Erythroblast (primary cell): Measurements from ENCODE around the gene PRRX2.
A peak's percentile ranks its signal among the peaks of the same experiment; 100 is the strongest.

ENCODE experiments used
- DNase-seq, 2 experiments: peaks; one replicate each; lab custom pipeline; 2025; lab: John Stamatoyannopoulos, UW
- GATA1 ChIP-seq: IDR thresholded peaks from 2 replicates; pipeline ENCODE4 v1.6.1; 2011; ENCODE audit warnings: low read depth, mild to moderate bottlenecking, control low read depth, low read length, moderate library complexity
- POLR2A ChIP-seq: IDR thresholded peaks from 2 replicates; pipeline ENCODE4 v1.6.1; 2011; ENCODE audit warnings: mild to moderate bottlenecking, low read length

Gene PRRX2

DNA sequence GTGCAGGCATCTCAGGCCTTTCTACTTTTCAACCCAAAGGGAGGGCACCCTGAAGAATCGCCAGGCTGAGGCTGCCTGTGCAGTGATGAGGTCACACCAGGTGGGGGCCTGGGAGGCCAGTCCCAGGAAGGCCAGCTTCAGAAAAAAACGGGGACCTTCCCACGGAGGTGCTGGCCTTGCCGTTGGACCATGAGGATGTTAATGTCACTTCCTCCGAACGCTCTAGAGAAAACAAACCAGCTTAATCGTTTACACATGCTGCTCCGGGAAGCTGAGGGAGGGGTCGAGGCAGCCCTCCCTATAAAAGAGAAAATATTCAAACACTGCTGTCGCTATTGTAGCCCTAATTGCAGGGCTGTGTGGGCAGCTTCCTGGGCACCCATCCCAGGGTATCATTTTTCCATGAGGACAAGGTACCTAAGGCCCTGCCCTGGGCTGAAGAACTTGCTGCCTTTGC, 60.4 kb downstream of the PRRX2 start:
- DNase-seq, result no peak
- TF ChIP-seq POLR2A (no peak), GATA1 (no peak)

DNA sequence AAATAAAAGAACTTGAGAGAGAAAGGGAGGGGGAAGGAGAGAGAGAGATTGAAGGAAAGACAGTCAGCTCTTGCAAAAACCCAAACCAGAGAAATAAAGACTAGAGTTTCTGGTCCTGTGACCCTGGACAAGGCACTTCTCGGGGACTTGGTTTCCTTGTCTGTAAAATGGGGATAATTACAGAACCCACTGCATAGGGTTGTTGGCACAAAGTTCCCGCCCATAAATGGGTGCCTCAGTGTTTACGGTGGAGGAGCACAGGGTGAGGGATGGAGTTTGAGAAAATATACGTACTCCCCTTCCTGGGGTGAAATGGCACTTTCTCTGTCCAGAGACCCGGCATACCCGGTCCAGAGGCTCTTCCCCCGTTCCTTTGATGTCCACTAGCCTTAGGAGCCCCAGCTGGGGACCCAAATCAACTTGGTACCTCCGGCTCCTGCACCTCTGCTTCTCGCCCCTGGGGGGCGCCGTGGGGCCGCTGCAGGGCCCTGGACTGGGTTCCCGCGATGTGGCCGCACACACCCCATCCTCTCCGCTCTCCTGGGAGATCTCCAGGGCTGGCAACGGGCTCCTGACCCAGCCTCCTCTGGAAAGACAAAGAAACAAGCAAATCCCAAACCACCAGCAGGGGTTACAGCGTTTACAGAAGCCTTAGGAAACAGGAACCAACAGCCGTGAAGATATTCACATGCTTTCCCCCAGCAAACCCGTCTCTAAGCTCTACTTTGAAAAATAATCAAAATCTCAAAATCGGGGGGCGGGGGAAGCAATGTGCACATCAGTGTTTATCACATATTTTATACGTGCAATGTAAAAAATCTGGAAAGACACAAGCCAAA, 61.1 kb downstream of the PRRX2 start:
- DNase-seq, result peak; percentile 63 to 79
- TF ChIP-seq POLR2A (no peak), GATA1 (no peak)

DNA sequence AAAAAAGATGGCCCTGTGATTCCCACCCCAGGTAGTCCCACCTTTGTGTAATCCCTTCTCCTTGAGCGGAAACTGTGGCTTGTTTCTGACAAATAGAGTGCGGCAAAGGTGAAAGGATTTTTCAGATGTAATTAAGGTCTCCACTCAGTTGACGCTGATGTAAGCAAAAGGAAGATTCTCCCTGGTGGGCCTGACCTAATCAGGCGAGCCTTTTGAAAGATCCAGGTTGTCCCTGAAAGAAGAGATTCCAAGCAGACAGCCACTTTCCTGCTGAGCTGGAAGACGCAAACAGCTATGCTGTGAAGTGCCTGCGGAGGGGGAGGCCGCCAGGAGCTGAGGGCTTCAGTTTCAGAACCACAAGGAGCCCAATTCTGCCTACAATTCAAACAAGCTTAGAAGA, 63.3 kb downstream of the PRRX2 start:
- TF ChIP-seq GATA1 (no peak), POLR2A (no peak)
- DNase-seq, result no peak

DNA sequence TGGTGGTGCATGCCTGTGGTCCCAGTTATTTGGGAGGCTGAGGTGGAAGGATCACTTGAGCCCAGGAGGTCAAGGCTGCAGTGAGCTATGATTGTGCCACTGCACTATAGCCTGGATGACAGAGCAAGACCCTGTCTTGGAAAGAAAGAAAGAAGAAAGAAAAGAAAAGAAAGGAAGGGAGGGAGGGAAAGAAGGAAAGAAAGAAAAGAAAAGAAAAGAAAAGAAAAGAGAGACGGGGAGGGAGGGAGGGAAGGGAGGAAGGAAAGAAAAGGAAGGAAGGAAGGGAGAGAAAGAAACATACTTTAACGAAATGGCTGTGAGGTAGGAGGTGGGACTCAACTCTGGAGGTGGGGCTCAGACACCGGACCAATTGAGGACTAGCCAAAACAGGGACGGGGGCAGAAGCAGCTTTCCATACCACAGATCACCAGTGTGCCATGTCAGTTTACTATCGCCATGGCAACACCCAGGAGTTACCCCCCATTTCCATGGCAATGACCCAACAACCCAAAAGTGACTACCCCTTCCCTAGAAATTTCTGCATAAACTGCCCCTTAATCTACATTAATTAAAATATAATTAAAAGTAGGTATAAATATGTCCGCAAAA, 66.1 kb downstream of the PRRX2 start:
- TF ChIP-seq GATA1 (no peak), POLR2A (no peak)
- DNase-seq, result peak in 1 of 2 experiments; percentile 15

DNA sequence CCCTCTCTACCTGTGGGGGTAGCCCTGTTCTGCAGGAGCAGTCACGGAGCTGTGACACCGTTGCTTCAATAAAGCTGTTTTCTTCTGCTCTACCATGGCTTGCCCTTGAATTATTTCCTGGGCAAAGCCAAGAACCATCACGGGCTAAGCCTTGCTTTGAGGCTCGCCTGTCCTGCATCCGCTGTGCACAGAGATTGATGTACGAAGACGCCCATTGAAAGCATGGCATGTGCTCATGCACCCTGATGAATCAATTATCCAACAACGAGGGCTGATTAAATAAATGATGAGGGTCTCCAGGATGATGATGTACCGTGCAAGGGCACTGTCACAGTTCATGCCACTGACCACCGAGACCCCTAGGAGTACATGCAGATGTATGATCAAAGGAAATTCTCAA, 66.7 kb downstream of the PRRX2 start:
- no peak for TF ChIP-seq POLR2A
- no peak for TF ChIP-seq GATA1
- no peak for DNase-seq

GRCh38 chr9:129732946-129733631, 67.6 kb downstream of the PRRX2 start:
- no peak for DNase-seq
- TF ChIP-seq POLR2A (no peak), GATA1 (no peak)

- no peak for TF ChIP-seq GATA1
- TF ChIP-seq POLR2A, result no peak
- DNase-seq, result no peak
Measured at GRCh38 chr9:129733632-129733953, 68.1 kb downstream of the PRRX2 start.

- peak in 1 of 2 experiments; percentile 28 for DNase-seq
- no peak for TF ChIP-seq GATA1
- no peak for TF ChIP-seq POLR2A
Measured at GRCh38 chr9:129735546-129735945, 70.1 kb downstream of the PRRX2 start.

DNA sequence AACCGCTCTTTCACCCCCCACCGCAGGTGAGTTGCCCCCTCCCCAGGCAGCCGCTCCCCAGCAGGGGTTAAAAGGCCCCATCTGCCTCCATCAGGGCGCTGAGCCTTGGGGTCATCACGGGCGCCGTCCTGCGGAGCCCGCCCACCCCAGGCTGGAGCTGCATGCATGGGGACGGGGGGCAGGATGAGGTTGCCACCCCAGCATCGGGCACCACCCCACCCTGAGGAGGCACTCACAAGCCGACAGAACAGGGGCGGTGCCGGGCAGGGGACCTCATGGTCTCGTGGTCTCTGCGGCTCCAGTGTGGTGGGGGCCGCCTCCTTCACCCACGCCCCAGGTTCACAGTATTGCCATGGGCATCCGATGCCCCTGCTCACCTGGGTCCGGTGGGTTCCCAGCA, 70.9 kb downstream of the PRRX2 start:
- TF ChIP-seq GATA1 (no peak), POLR2A (no peak)
- no peak for DNase-seq

- TF ChIP-seq POLR2A (peak; percentile 34), GATA1 (no peak)
Measured at GRCh38 chr9:129737479-129738274, 72.2 kb downstream of the PRRX2 start.

DNA sequence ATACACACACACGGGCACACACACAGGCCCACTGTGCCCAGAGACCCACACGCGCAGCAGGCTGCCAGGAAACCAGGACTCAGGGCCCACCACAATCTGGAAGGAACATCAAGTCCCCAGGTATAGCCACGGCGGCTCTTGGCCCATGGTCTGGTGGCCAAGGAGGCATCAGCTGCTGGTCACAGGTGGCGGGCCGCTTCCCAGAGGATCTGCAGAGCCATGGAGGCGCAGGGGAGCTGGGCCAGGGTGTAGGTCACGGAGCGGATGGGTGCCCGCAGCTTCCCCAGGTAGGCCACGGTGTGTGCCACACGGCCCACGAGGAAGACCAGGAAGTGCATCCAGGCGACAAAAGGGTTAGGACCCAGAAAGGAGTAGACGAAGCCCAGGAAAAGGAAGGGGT, 74.0 kb downstream of the PRRX2 start:
- DNase-seq, result no peak
- TF ChIP-seq POLR2A (no peak), GATA1 (no peak)

More at GRCh38 chr9:129737479-129738274, 72.2 kb downstream of the PRRX2 start:
- peak; percentile 88 to 91 for DNase-seq

DNA sequence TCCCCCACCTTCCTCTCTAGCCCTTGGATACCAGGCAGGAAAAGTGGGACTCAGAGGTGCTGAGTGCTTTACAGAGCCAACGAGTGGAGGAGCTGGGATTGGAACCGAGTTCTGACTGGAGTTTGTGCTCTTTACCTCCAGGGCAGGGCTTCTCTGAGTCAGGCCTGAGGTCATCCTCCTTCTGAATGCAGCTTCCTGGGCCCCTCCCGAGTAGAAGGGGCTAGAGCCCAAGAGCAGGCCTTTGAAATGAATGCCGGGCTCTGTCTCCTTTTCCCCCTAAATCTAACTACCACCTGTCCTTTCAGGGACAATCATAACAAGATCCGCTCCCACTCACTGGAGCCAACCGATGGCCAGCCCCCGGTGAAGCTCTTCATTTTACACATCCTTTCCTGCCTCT, 74.7 kb downstream of the PRRX2 start:
- no peak for DNase-seq
- TF ChIP-seq POLR2A (no peak), GATA1 (no peak)

- DNase-seq, result no peak
- TF ChIP-seq POLR2A, result no peak
- no peak for TF ChIP-seq GATA1
Measured at GRCh38 chr9:129740666-129741464, 75.4 kb downstream of the PRRX2 start.
